GM12878 (cell line): Measurements from ENCODE around the gene NOL11. TPM values are rescaled to one million over a fixed set of nuclear protein-coding genes. Genes with fewer than 3 reads are reported as not detected.

Experiments
- ATAC-seq: fragments of 200-7000 bp; cut with Tn5 transposase; 3 replicates; pipeline ENCODE4 v1.9.1; 2020; ENCODE audit warnings: mild to moderate bottlenecking, moderate library complexity
- BruUV-seq: library from RNA; stranded (reverse); fragments of 400-500 nt; replicated peaks from 2 replicates; lab custom pipeline; 2021; lab: Mats Ljungman, UMichigan
- CTCF ChIA-PET: fragments of 300-600 bp; sonication (Branson Sonifier 250); formaldehyde crosslinking; extraction: SDS; loops from one replicate; lab custom pipeline; 2021; ENCODE audit warnings: inconsistent platforms; lab: Yijun Ruan, JAX
- POLR2A ChIA-PET: fragments of 350-600 bp; formaldehyde crosslinking; extraction: SDS; loops from one replicate; lab custom pipeline; 2021; ENCODE audit warnings: inconsistent platforms; lab: Charles Lee
- RAD21 ChIA-PET: fragments of 300-600 bp; sonication (Branson Sonifier 250); formaldehyde crosslinking; loops from one replicate; lab custom pipeline; 2023; ENCODE audit warnings: antibody characterized with exemption; ENCODE audit not compliant: unreplicated experiment; lab: Charles Lee
- SMC1A ChIA-PET: fragments of 300-600 bp; sonication (Branson Sonifier 250); formaldehyde crosslinking; loops from one replicate; lab custom pipeline; 2023; ENCODE audit not compliant: unreplicated experiment, uncharacterized antibody; lab: Charles Lee
- DNase-seq: peaks from one replicate; pipeline ENCODE4 v3.0.0-alpha.2; 2011; ENCODE audit warnings: low read depth, low spot score
- FAIRE-seq: peaks from 3 replicates; lab custom pipeline; 2011; peaks lifted over from hg19 to GRCh38; lab: Jason Lieb, UNC
- H2AFZ ChIP-seq: 2 replicates; pipeline ENCODE4 v1.6.0; 2011; ENCODE audit warnings: low read depth, low read length, control low read depth; ENCODE audit not compliant: control insufficient read depth
- H3K27ac ChIP-seq: 2 replicates; pipeline ENCODE4 v1.5.1; 2011; ENCODE audit warnings: control low read depth; ENCODE audit not compliant: control insufficient read depth, insufficient read depth
- H3K27me3 ChIP-seq, 2 experiments: replicated peaks in 1 of 2; 2 replicates each; pipeline versions ENCODE4 v1.6.0 to v1.6.1; 2011; ENCODE audit warnings: low read length in 1 of 2; ENCODE audit not compliant: control insufficient read depth in 2 of 2, insufficient read depth in 2 of 2
- H3K36me3 ChIP-seq, 2 experiments: 2 replicates each; pipeline ENCODE4 v1.5.1; 2011; ENCODE audit warnings: low read length in 1 of 2; ENCODE audit not compliant: control insufficient read depth in 2 of 2, insufficient read depth in 2 of 2
- H3K4me1 ChIP-seq: 2 replicates; pipeline ENCODE4 v1.6.1; 2011; ENCODE audit warnings: mild to moderate bottlenecking, low read length, moderate library complexity, mixed read lengths; ENCODE audit not compliant: control insufficient read depth, insufficient read depth
- H3K4me2 ChIP-seq: 2 replicates; pipeline ENCODE4 v1.6.0; 2011; ENCODE audit warnings: control low read depth; ENCODE audit not compliant: control insufficient read depth, insufficient read depth
- H3K4me3 ChIP-seq: fragments of 200-600 bp; sonication (generic); 2 replicates; pipeline ENCODE4 v1.5.1; 2016
- H3K79me2 ChIP-seq: 2 replicates; pipeline ENCODE4 v1.6.0; 2011; ENCODE audit warnings: low read length; ENCODE audit not compliant: control insufficient read depth, insufficient read depth
- H3K9ac ChIP-seq: 2 replicates; pipeline ENCODE4 v1.8.0; 2011; ENCODE audit warnings: low read length, control low read depth, mixed read lengths; ENCODE audit not compliant: control insufficient read depth, insufficient read depth
- H3K9me3 ChIP-seq: replicated peaks from 3 replicates; pipeline ENCODE4 v1.5.1; 2011; ENCODE audit warnings: mild to moderate bottlenecking, low read length; ENCODE audit not compliant: control insufficient read depth, insufficient read depth
- H4K20me1 ChIP-seq: 2 replicates; pipeline ENCODE4 v1.6.0; 2011; ENCODE audit not compliant: control insufficient read depth, insufficient read depth
- BCLAF1 ChIP-seq: fragments of 450-650 bp; IDR thresholded peaks from 2 replicates; pipeline ENCODE4 v1.6.1; 2017; ENCODE audit warnings: antibody characterized with exemption, mild to moderate bottlenecking, moderate library complexity
- CBX5 ChIP-seq: sonication (generic); IDR thresholded peaks from 2 replicates; pipeline ENCODE4 v1.6.1; 2016; ENCODE audit warnings: low read depth, moderate library complexity, mild to moderate bottlenecking, inconsistent platforms
- ETV6 ChIP-seq, 2 experiments: fragments of 450-650 bp in 1 of 2; IDR thresholded peaks in 1 of 2; conservative IDR thresholded peaks in 1 of 2; 2 replicates each; pipeline ENCODE4 v1.6.1; 2014; ENCODE audit warnings: antibody characterized with exemption in 1 of 2, borderline replicate concordance in 1 of 2, low read depth in 1 of 2, mild to moderate bottlenecking in 1 of 2, moderate library complexity in 1 of 2
- IKZF1 ChIP-seq: fragments of 450-650 bp; conservative IDR thresholded peaks from 2 replicates; pipeline ENCODE4 v1.6.1; 2017; ENCODE audit warnings: antibody characterized with exemption, mild to moderate bottlenecking
- IRF4 ChIP-seq: IDR thresholded peaks from 2 replicates; pipeline ENCODE4 v1.6.1; 2011; ENCODE audit warnings: low read depth, low read length
- MTA2 ChIP-seq: fragments of 450-650 bp; IDR thresholded peaks from 2 replicates; pipeline ENCODE4 v1.6.1; 2016; ENCODE audit warnings: low read depth, mild to moderate bottlenecking, moderate library complexity
- NR2C1 ChIP-seq: fragments of 450-650 bp; IDR thresholded peaks from 2 replicates; pipeline ENCODE4 v1.6.1; 2017; ENCODE audit warnings: antibody characterized with exemption, mild to moderate bottlenecking, moderate library complexity
- STAT1 ChIP-seq: fragments of 450-650 bp; conservative IDR thresholded peaks from 2 replicates; pipeline ENCODE4 v1.6.1; 2014; ENCODE audit warnings: antibody characterized with exemption, mild to moderate bottlenecking
- WRNIP1 ChIP-seq: IDR thresholded peaks from 2 replicates; pipeline ENCODE4 v1.6.1; 2011; ENCODE audit warnings: low read depth, low read length, improper control_type of control experiment, borderline replicate concordance
- ZBED1 ChIP-seq: IDR thresholded peaks from 2 replicates; pipeline ENCODE4 v1.6.1; 2016; ENCODE audit warnings: borderline replicate concordance
- ZBTB33 ChIP-seq: fragments of 450-650 bp; IDR thresholded peaks from 2 replicates; pipeline ENCODE4 v1.6.1; 2017; ENCODE audit warnings: mild to moderate bottlenecking
- ZNF217 ChIP-seq: fragments of 450-650 bp; IDR thresholded peaks from 2 replicates; pipeline ENCODE4 v1.6.1; 2017; ENCODE audit warnings: antibody characterized with exemption, mild to moderate bottlenecking
- ZNF274 ChIP-seq: IDR thresholded peaks from one replicate; pipeline ENCODE4 v1.8.0; 2011; ENCODE audit not compliant: insufficient read length, insufficient read depth
- WGBS: methylation state at CpG from one replicate; pipeline ENCODE4 v1.1.6; 2016; ENCODE audit warnings: low lambda C conversion rate; ENCODE audit not compliant: insufficient replicate concordance, insufficient coverage; ENCODE audit errors: missing lambda C conversion rate; 5-methylcytosine and 5-hydroxymethylcytosine counted together
- in situ Hi-C: fragments of 300-500 bp; cut with MboI; formaldehyde crosslinking; loops from 9 replicates; pipeline ENCODE4 v1.14.3; 2018; ENCODE audit warnings: mixed read lengths
- intact Hi-C: fragments of 100-400 bp; cut with micrococcal nuclease; formaldehyde crosslinking; loops from one replicate; pipeline ENCODE4 v1.14.2; 2022; ENCODE audit not compliant: unreplicated experiment
- polyA plus RNA-seq, 11 experiments: library from polyadenylated mRNA; depleted of rRNA in 4 of 11; unstranded in 6 of 11; stranded (reverse) in 5 of 11; fragments of >200 nt; fragmentation: Nextera tagmentation in 4 of 11; fragmentation: Illumina TruSeq in 1 of 11; extraction: Ambion mirVana in 4 of 11; extraction: Trizol in 1 of 11; gene quantifications; 1 replicate in 1 of 11; 2 replicates in 10 of 11; pipeline versions ENCODE4 v1.2.1 to v1.2.3, GENCODE V29; 2011 to 2016; ENCODE audit warnings: inconsistent platforms in 2 of 11, missing spikeins in 2 of 11, low read depth in 1 of 11
- total RNA-seq, 4 experiments: library from RNA; depleted of rRNA in 3 of 4; stranded (reverse); fragments of >200 nt in 3 of 4; fragmentation: Illumina TruSeq in 1 of 4; extraction: Trizol in 1 of 4; gene quantifications; 2 replicates each; pipeline versions ENCODE4 v1.2.1 to v1.2.3, GENCODE V29; 2013 to 2021

The NOL11 gene
- total and polyA plus RNA-seq, 10 of the 15 experiments (the other 5 are each of a cell fraction or from before 2014, with no cell fraction given), result 54.8 to 130 (median 94.6) TPM

GRCh38 chr17:67700037-67700724, 17.6 kb upstream of the NOL11 start (continued):
- TF ChIP-seq BCLAF1 (no peak), STAT1 (no peak), ZBED1 (no peak), ETV6 (conservative IDR thresholded peaks at IDR 0.05 in 1 of 2, IDR thresholded peaks at IDR 0.05 in 1 of 2; ENCODE audit: borderline replicate concordance in 1 of 2, low read depth in 1 of 2) (no peak), ZNF217 (no peak)

GRCh38 chr17:67700725-67701119, 17.0 kb upstream of the NOL11 start:
- DNase-seq (no peak), FAIRE-seq (no peak)
- intact Hi-C loops, result no loop called here
- Histone ChIP-seq H3K4me2 (no peak overlapping the region), H3K27ac (no peak overlapping the region)
- TF ChIP-seq WRNIP1 (no peak), ZBTB33 (no peak), MTA2 (no peak), IRF4 (no peak), ZNF274 (no peak), NR2C1 (no peak), CBX5 (no peak), IKZF1 (no peak)
- TF ChIP-seq, all 136 proteins: peak for 0
- no peaks in the 10 kb centered on the region for H3K27me3 ChIP-seq
- H3K9ac ChIP-seq, result no peak overlapping the region
- SMC1A ChIA-PET, result interaction anchor here (1.0 kb wide), 1 partner anchor 11 kb away, joined by 3 read pairs; no protein-coding TSS in a partner anchor
- H4K20me1 ChIP-seq, result no peaks in the 10 kb centered on the region
- no peak for ATAC-seq
- 0% methylated on average over 1 of the region's 1 CpG for WGBS
- POLR2A ChIA-PET, result no interaction called here
- BruUV-seq, result no TSS peak
- RAD21 ChIA-PET, result interaction anchor here (0.6 kb wide), 1 partner anchor 1036 kb away, joined by 5 read pairs; no protein-coding TSS in a partner anchor
- H3K4me1 ChIP-seq, result no peaks in the 10 kb centered on the region
- H3K36me3 ChIP-seq, result no peaks in the 10 kb centered on the region
- H3K9me3 ChIP-seq, result no peaks in the 10 kb centered on the region
- H3K4me3 ChIP-seq, result no peak overlapping the region
- no peaks in the 10 kb centered on the region for H3K79me2 ChIP-seq
- no peak overlapping the region for H2AFZ ChIP-seq
- in situ Hi-C loops, result no loop called here
- CTCF ChIA-PET, result interaction anchor here (0.6 to 1.1 kb wide), 2 partner anchors 143 to 325 kb away, joined by 3 read pairs; no protein-coding TSS in a partner anchor
